ENCODE data around the gene JDP2.
A peak's percentile ranks its signal among the peaks of the same experiment; 100 is the strongest.

Gene JDP2

GRCh38 chr14:75411214-75411540 lies 16.6 kb upstream of the JDP2 start:
- no peak for DNase-seq

- DNase-seq: no peak
Measured at GRCh38 chr14:75413013-75413412, 14.8 kb upstream of the JDP2 start.

- no peak for DNase-seq
Measured at GRCh38 chr14:75417674-75418073, 10.1 kb upstream of the JDP2 start.

GRCh38 chr14:75418850-75419768 lies 8.7 kb upstream of the JDP2 start:
- peak; percentile 43 for DNase-seq

GRCh38 chr14:75422169-75422568 lies 5.7 kb upstream of the JDP2 start:
- DNase-seq: no peak

GRCh38 chr14:75424496-75424895 lies 3.3 kb upstream of the JDP2 start:
- no peak for DNase-seq

GRCh38 chr14:75425446-75425845 lies 2.4 kb upstream of the JDP2 start:
- DNase-seq: no peak

GRCh38 chr14:75426332-75427125 lies 1.3 kb upstream of the JDP2 start:
- no peak for DNase-seq

- no peak for DNase-seq
Measured at GRCh38 chr14:75427126-75427481, 718 bp upstream of the JDP2 start.

GRCh38 chr14:75428230-75429104 lies 645 bp downstream of the JDP2 start:
- no peak for DNase-seq

- DNase-seq: no peak
Measured at GRCh38 chr14:75429562-75429961, 1.7 kb downstream of the JDP2 start.

GRCh38 chr14:75430116-75430515 lies 2.3 kb downstream of the JDP2 start:
- no peak for DNase-seq

GRCh38 chr14:75430526-75430925 lies 2.7 kb downstream of the JDP2 start:
- DNase-seq: no peak

GRCh38 chr14:75430976-75431375 lies 3.2 kb downstream of the JDP2 start:
- no peak for DNase-seq

- DNase-seq: no peak
Measured at GRCh38 chr14:75431827-75432226, 4.0 kb downstream of the JDP2 start.

GRCh38 chr14:75432411-75432810 lies 4.6 kb downstream of the JDP2 start:
- DNase-seq: no peak

- no peak for DNase-seq
Measured at GRCh38 chr14:75433631-75434071, 5.8 kb downstream of the JDP2 start.

- no peak for DNase-seq
Measured at GRCh38 chr14:75434138-75434889, 6.5 kb downstream of the JDP2 start.

GRCh38 chr14:75434890-75435248 lies 7.0 kb downstream of the JDP2 start:
- no peak for DNase-seq

GRCh38 chr14:75435473-75435872 lies 7.7 kb downstream of the JDP2 start:
- no peak for DNase-seq

GRCh38 chr14:75437201-75438143 lies 9.7 kb downstream of the JDP2 start:
- no peak for DNase-seq
